Measurements from ENCODE around the gene TSPAN18.

The TSPAN18 gene

DNA sequence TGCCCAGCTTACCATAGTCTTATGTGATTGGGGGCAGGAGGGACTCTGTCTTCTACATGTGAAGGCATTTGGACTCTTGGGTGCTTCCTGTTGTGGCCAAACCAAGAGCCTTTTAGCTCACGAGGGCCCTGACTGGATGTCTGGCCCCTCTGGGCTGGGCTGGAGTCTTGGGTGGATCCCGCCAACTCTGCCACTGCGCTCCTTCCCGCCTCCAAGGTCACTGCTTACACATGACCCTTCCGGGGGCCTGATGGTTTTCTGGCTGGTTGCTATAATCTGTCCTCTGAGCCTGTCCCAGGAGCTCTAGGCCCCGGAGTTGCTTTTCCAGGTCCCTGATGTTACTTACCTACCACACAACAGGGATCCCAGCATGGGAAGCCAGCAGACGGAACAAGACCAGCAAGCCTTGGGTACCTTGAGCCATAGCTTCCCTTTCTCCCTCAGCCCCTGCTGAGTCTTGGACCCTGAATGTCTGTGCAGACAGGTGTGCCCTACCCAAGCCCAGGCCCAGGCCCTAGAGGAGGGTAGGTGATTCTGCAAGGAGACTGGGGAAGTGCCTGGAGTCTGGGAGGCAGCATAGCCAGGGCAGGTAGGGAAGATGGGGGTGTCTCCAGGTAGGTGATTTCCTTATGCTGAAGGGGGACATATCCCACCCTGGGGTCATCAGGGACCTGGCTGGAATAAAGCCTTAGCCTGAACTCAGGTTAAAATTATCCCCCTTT lies 100.3 kb downstream of the TSPAN18 start:
- no peak for DNase-seq

DNA sequence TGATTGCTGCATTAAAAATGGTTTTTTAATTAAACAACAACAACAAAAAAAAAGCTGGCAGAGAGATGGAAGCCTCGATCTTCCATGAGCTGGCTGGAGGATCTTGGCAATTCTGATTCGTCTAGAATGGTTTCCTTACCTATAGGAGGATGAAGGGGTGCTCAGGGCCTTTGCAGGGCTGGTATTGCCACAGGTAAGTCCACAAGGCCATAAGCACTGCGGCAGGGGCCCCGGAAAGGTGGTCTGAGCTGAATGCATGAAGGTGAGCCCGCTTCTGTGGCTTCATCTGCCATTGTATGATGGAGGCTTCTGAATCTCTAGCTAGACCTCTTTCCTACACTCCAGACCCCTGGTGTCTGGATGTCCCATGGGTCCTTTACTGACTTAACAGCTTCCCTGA lies 101.5 kb downstream of the TSPAN18 start:
- no peak for DNase-seq

DNA sequence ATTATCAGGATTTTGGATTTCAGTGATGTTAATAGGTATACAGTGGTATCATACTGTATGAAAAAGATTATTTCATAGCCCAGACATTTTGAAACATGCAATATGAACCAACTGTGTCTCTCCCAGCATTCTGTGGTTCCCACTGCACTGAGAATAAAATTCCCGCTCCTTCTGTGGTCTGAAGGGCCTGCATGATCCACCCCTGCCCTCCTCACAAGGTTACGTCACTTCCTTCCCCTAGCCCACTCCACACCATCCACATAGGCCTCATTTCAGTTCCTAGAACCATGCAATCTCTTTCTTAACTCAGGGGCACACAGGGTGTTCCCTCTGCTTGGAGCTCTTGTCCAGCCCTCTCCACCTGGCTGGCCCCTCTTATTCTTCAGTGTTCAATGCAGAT lies 103.1 kb downstream of the TSPAN18 start:
- DNase-seq, result no peak

DNA sequence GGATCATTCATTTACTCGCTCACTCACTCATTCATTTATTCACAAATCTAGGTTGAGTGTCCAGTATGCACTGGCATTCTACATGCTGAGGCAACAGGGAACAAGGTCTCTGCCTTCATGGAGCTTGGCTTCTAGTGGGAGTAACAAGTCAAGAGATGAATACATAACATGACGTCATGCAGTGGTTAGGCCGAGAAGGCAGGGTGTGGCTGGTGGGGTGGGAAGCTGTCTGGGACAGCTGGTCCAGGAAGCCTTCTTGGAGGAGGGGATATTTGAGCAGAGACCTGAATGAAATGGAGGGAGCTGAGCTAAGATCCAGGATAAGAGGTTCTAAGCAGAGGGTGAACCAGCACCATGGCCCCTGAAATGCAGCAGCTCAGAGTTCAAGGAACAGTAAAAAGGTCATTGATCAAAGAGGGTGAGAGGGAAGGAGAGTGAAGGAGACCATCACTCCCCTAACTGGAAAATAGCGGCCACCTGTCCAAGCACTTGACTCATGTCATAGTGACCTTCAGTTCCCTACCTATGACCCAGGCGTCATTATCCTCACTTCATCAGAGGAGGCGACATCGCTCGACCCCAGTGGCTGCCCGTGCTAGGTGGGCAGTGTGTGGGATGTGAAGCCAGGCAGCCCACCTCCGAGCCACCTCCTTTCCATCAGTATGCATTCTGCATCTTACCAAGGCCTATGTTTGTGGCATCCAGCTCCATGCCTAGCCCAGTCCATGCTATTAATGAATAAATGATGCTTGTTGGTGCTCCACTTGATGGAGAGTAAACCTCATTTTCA lies 105.0 kb downstream of the TSPAN18 start:
- no peak for DNase-seq

DNA sequence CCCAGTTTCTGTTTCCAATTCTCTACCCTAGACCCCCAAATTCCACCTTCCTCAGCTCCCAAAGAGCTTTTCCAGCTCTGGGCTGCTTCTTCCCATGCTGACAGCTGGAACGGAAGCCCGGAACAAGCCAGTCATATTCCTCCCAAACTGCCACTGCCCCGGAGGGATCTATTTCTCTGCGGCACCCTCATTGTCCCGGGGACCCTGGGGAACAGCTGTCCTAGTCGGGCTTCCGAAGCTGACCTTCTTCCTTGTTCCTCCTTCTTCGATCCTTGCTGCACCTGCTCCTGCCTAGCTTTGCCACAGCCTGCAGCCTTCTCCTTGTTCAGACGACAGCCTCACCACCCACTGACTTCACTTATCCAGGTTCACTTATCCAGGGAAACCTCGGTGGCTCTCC lies 105.7 kb downstream of the TSPAN18 start:
- DNase-seq, result no peak

DNA sequence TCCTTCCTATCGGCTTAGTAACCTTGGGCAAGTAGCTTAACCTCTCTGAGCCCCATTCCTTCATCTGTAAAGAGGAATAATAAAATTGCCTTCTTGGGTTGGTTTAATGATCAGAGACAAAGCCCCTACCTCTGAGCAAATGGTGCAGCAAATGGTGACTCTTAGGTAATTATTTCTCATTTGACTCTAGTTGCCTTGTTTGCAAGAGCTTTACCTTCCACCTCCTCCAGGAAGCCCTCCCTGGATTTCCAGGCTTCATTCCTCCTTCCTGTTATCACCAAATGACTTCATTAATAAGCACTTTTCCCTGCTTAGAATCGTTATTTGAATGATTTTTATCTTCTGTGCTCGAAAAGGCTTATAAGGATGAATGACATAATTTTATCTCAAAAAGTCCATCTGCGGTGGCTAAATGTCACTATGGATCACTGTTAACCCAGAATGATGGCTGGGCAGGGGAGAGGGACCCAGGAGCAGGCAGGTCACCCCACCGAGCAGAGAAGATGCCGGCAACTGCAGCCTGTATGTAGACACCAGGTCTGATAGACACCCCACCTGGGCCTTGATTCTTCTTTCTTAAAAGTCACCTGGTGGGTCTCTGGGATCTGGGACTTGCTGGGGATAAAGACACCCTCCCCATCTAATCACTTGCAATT lies 106.6 kb downstream of the TSPAN18 start:
- DNase-seq, result no peak

DNA sequence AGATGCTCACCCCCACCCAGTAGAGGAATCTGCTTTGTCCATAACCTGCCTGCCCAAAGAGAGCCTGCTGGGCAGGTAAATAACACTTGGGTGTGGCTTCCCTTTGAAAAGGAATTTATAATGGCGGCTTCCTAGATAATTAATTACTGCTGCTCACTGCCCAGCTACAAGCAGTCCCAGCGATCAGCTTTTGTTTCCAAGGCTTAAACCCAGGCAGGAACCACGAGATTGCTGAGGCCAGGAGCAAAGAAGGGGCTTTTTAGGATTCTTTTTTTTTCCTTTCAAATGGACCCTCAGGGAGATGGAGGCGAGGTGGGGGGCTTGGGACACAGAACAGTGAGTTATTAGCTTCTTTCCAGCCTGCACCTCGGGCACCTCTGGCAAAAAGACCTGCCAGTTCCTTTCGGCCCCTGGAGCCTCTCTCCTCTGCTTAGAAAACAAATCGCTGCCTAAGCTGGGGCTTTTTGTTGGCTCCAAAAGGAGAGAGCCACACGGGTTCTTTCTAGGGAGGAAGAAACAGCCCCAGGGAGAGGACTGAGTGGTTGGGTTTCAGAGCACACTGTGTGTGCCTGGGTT lies 107.2 kb downstream of the TSPAN18 start:
- DNase-seq, result no peak

DNA sequence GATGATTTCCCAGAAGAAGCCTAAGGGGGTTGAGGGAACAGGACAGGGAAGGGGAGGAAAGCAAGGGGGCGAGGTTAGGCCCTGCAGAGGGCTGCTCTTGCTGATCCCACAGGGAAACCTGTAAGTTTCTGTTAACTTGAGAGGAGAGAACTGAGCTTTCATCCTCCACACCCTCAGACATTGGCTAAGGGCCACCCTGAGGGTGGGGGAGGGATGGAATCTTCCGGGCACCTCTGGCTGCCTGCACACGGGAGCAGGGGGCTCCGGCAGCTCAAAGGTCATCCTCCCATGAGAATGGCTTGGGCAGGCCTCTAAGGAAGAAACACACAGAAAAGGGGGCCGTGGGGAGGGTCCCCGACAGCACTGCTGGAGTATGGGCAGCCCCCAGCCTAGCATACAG lies 108.1 kb downstream of the TSPAN18 start:
- DNase-seq, result no peak

DNA sequence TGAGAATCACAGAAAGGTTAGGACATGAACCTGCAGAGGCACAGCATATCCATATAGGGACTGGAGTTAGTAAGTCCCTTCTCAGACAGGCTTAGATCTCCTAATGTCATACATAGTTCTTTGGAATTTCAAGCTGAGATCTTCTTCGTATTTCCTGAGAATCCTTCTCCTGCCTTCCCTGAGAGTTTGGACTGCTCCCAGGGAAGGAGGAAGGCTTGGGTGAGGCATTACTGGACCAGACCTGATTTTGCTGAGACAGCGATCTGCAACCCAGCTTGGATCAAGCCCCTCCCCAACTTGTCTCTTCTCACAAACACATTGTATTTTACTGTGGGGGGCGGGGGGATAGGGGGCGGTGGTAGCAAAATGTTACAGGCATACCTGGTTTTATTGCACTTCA lies 108.5 kb downstream of the TSPAN18 start:
- DNase-seq, result no peak

DNA sequence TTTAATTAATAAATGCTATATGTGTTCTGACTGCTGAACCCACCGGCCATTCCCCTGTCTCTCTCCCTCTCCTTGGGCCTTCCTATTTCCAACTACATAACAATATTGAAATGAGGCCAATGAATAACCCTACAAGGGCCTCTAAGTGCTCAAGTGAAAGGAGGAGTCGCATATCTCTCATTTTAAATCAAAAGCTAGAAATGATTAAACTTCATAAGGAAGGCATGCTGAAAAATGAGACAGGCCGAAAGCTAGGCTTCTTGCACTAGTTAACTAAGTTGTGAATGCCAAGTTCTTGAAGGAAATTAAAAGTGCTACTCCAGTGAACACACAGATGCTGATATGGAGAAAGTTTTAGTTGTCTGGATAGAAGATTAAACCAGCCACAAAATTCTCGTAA lies 109.2 kb downstream of the TSPAN18 start:
- DNase-seq, result no peak

DNA sequence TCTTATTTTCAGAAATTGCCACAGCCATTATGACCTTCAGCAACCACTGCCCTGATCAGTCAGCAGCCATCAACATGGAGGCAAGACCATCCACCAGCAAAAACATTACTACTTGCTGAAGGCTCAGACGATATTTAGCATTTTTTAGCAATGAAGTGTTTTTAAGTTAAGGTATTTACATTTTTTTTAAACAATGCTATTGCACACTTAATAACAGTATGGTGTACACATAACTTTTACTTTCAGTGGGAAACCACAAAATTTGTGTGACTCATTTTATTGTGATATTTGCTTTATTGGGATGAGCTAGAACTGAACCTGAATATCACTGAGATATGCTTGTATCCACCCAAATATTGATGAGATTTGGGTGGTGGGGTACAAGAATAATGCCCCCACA lies 110.9 kb downstream of the TSPAN18 start:
- no peak for DNase-seq

DNA sequence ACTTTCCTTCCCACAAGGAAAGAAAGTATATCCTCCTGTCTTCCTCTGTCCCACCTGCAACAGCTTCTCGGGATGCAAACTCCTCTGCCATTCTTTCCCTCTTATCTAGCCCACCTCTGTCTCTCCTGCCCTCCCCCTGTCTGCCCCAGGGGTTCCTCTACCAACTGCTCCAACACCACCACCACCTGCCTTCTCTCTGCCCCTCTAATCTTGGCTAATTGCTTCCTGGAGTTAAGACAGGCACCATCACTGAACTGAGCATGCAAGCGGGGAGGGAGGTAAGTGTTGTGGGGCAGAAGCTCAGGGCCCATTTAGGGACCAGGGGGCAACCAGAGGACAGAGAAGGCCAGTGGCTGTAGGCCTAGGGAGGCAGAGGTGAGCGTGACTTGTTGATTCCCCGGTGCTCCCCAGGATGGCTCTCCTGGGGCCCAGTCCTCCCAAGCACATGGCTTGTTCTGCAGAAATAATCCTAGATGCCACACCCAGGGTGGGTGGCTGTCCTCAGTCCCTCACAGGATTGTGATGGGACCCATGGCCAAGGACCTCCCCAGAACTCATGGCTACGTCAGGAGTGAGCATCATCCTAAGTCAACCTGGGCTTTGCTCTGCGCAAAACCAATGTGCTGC lies 112.8 kb downstream of the TSPAN18 start:
- DNase-seq, result no peak

DNA sequence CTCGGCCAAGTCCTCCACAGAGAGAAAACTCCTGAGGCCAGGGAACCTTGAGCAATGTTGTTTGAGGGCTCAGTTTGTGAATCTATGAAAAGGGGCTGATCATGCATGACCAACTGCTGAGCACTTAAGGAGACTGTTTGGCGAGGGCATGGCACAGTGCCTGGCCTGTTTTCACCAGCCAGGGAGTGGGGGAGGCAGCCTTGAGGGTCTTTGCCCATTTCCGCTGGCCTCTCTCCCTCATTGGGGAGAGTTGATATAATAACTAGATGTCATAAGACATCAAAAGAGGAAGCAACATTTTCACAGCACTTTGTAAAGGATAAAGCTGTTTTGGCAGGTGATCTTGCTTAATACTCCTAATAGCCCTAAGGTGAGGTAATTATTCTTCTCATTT lies 113.3 kb downstream of the TSPAN18 start:
- no peak for DNase-seq

DNA sequence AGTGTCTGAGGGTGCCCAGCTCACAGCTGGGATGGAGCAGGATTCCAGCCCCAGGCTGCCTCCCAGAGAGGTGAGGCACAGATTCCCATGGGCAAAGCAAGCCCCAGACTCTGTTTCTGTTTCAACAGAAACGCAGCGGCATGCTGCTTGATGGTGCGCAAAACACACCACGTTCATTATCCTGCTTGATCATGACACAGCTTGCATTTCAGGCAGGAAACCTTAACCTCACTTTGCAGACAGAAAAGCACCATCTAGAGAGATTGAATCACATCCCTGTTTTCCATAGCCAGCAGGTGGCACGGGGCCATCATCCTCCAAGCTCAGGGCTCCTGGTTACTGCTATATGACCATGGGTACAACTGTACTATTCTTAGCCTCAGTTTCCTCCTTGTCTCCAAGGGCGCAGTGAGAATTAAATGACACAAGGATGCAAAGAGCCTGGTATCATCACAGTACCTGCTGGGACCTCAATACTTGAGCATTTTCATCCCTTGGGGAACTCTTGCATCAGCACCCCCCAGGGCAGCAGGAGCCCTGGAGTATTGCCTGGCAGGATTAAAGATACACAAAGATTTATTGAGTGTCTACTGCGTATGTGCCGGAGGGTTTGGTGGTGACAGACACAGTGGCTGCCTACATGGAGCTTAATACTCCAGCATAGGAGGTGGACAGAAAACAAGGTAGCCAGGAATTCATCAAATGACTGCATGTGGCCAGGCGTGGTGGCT lies 113.9 kb downstream of the TSPAN18 start:
- DNase-seq, result no peak

DNA sequence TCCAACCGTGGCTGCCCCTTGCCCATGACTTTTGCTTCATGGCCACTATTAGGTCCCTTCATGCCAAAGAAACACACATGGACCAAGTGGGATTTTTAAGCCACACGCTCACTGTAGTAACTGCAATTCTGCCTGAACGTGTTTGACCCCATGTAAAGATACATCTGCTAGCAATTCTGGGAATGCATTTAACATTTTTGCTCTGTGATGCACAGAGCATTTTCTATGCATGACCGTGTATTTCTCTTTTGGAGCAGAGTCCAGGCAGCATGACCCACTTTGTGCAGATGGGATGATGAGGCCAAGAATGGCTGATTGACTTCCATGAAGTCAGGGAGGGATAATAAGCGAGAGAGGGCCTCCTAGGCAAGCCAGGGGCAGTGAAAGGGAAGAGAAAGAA lies 115.5 kb downstream of the TSPAN18 start:
- DNase-seq, result no peak

DNA sequence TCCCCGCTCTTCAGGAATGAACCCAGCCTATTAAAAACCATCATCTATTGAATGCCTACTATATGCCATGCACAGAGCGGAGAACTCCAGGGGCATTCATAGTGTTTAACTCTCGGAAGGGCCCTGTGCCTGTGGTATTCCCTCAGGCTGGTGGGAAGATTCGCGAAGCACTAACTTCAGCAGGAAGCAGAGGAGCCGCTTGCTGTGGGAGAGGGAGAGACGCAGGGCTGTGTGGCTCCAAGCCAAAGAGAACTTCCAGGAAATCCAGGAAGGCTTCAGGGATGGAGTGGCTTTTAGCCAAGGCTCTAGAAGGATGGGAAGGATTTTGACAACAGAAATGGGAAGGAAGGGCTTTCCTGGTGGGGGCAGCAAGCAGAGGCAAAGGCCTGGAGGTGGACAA lies 120.1 kb downstream of the TSPAN18 start:
- DNase-seq, result no peak

DNA sequence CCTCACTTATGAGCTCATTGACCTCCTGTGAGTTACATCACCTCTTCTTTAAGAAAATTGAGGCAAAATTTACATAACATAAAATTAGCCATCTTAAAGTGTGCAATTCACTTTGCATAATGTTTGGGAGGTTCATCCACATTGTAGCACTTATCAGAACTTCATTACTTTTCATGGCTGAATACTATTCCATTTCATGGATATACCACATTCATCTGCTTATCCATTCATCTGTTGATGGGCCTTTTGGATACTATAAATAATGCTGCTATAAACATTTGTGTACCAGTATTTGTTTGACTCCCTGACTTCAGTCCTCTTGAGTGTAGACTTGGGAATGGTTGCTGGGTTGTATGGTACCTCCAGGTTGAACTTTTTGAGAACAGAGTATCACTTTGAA lies 120.6 kb downstream of the TSPAN18 start:
- no peak for DNase-seq

DNA sequence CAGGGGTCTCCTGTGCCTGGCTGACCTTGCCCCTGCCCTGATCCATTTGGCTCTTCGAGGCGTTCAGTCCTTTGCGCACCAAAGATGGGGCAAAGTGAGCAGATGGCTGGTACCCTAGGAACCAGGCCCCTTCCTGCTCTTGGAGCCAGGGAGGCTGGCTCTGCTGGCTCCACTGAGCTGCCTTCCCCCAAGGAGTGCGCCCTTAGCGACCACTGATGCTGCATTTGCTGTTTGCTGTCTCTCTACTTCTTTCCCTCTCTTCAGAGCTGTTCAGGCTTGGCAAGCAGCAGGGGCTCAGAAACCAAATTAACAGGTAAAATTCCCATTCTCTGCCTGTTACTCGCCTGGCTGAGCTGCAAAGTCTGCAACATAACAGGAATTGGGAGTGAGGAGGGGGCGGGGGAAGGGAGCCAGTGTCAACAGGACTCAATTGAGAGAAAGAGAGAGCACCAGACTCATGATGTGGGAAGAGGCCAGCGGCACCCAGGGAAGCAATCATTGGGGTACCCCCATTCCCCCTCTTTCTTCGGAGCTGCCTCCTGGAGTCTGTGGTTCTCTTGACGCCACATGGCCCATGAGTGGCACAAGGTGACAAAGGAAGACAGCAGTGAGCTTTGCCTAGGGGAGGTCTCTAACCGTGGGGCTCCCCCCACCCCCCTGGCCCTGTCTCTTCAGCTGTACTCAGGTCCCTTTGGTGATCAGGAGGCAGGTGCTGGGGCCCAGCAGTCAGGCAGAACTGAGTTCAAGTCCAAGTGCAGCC lies 121.6 kb downstream of the TSPAN18 start:
- no peak for DNase-seq

DNA sequence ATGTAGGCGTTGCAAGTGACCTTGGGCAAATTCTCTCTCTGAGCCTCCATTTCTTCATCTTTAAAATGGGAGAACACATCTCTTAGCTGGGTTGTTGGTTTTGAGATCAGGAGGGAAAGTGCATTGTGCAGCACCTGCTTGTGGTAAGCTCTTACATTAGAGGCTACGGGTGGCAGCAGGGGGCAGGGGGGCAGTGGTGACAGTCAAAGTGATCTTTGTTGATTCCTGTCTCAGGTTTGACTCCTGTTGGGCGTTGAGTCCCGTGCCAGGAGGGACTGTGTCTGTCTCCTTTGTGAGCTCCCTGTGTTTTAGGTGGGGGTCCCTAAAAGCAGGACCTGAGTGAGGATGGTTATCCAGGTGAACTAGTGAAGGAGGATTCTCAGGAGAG lies 122.2 kb downstream of the TSPAN18 start:
- no peak for DNase-seq

DNA sequence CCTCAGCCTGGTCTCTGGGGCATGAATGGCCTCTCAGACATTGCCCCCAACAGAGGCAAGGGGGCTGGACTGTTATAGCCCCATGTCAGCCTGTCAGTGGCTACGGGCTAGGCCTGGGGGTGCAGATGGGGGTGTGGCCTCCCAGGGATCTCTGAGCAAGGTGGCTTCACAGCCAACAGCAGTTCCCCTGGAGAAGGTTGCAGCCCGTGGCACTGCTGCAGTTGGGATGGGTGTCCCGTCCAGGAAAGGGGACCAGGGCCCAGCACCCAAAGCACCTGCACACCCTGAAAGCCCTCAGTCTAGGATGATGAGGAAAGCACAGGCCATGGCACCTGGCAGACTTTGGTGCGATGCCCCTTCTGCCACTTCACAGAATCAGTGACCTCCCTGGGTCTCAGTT lies 122.7 kb downstream of the TSPAN18 start:
- no peak for DNase-seq

DNA sequence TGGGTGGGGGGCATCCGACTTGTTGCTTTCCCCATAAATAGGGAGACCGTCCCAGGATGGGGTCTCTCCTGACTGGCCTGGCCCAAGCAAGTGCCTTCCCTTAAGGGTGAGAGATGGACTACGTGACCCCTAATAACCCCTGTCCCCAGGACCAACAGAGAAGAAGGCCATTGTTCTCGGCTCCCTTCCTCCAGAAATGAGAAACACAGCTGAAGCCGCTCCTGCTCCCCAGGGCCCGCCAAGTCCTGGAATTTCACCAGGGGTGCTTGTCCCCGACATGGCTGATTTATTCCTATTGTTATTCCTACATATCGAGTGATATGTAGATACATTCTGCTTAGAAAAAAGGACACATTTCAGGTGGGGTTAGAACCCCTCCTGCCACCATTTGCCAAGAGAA lies 123.2 kb downstream of the TSPAN18 start:
- DNase-seq, result no peak

DNA sequence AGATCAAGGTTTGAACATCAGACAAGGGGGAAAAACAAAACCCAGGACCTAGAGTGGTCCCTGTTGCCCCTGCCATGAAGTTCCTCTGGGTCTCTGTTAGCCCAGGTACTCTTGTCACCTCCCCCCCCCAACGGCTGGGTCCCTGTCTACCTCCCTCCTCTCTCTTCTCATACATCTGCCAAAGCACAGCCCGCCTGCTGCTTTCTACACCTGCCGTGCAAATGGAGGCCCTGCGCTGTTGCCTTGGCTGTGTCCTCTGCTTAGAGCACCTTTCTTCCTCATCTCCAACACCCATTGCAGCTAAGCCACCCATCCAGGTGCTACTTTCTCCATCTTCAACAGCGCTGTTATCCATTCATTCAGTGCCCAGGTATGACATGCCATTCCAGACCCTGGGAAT lies 124.7 kb downstream of the TSPAN18 start:
- DNase-seq, result no peak
